Psoas muscle (tissue), 8 donors: ENCODE data around the gene SELENOW. TPM values are rescaled to one million over a fixed set of nuclear protein-coding genes. Genes with fewer than 3 reads are reported as not detected.

Source experiments
- ATAC-seq, 4 donors: fragments of 200-7000 bp; cut with Tn5 transposase; one replicate each; pipeline ENCODE4 v1.9.1; 2020; ENCODE audit warnings: moderate library complexity in 3 of 4, mild to moderate bottlenecking in 2 of 4
- DNase-seq, 2 donors: peaks; one replicate each; pipeline ENCODE4 v3.0.0-alpha.2; 2020
- H3K27ac ChIP-seq: fragments of 200-600 bp; one replicate; pipeline ENCODE4 v1.8.0; 2022
- H3K27me3 ChIP-seq, 3 donors: fragments of 200-600 bp in 1 of 3; one replicate each; pipeline versions ENCODE4 v1.6.1 to v1.8.0; 2013 to 2022; ENCODE audit warnings: low read length in 2 of 3, mild to moderate bottlenecking in 2 of 3, moderate library complexity in 1 of 3; ENCODE audit not compliant: insufficient read depth in 3 of 3
- H3K36me3 ChIP-seq, 2 donors: fragments of 200-600 bp in 1 of 2; one replicate each; pipeline versions ENCODE4 v1.6.1 to v1.8.0; 2013 to 2022; ENCODE audit warnings: low read depth in 1 of 2, mild to moderate bottlenecking in 1 of 2, moderate library complexity in 1 of 2; ENCODE audit not compliant: insufficient read depth in 1 of 2
- H3K4me1 ChIP-seq: fragments of 200-600 bp; one replicate; pipeline ENCODE4 v1.8.0; 2022
- H3K4me3 ChIP-seq: fragments of 200-600 bp; one replicate; pipeline ENCODE4 v1.8.0; 2022; ENCODE audit warnings: mild to moderate bottlenecking
- H3K9me3 ChIP-seq: fragments of 200-600 bp; one replicate; pipeline ENCODE4 v1.8.0; 2022
- WGBS, 3 donors: extraction: QIAGEN DNeasy Blood & Tissue Kit; methylation state at CpG; one replicate each; pipeline versions ENCODE4 v1.1.6 to v1.1.7; 2013; 5-methylcytosine and 5-hydroxymethylcytosine counted together
- intact Hi-C, 2 donors: fragments of 100-400 bp; cut with DNase I; formaldehyde crosslinking; loops; one replicate each; pipeline versions ENCODE4 v1.11.0 to v1.14.2; 2022
- polyA plus RNA-seq, 3 donors: library from polyadenylated mRNA; stranded (reverse); fragments of 200-250 nt; gene quantifications; one replicate each; pipeline ENCODE4 v1.2.3, GENCODE V29; 2013
- total RNA-seq, 4 donors: library from RNA; stranded (reverse); fragmentation: NEBNext Ultra II Directional in 2 of 4; extraction: Animal tissue kit (Norgen Biotek cat#: 25700) in 2 of 4; gene quantifications; one replicate each; pipeline versions ENCODE4 v1.2.1 to v1.2.4, GENCODE V29; 2021 to 2023
- TF ChIP-seq, protein P1 (sequence below): fragments of 200-600 bp; IDR thresholded peaks from one replicate; pipeline ENCODE4 v1.8.0; 2022; ENCODE audit warnings: antibody characterized with exemption
- donor health status: healthy with polysubstance abuse.
- donor health status: DM: no; HTN: no; CAD: no; lungs with moderate emphysema.
- donor health status: Bipolar disorder and iron deficiency.
- donor health status: healthy.
- donor health status: DM: yes; HTN: yes; CAD: no.
- donor health status: DM: no; HTN: no; CAD: no.
- donor health status: DM: no; HTN: no; CAD: no.
- donor health status: DM: yes; HTN: yes; CAD: no.

The SELENOW gene
- total and polyA plus RNA-seq, 7 donors: 434 to 1,620 (median 765) TPM

- intact Hi-C loops: loop anchor here (1.0 kb wide), 2 partner anchors 22 to 23 kb away; no protein-coding TSS in a partner anchor
- H3K4me3 ChIP-seq: no peak overlapping the region
- H3K36me3 ChIP-seq: no peaks in the 10 kb centered on the region
- TF ChIP-seq, protein P1, sequence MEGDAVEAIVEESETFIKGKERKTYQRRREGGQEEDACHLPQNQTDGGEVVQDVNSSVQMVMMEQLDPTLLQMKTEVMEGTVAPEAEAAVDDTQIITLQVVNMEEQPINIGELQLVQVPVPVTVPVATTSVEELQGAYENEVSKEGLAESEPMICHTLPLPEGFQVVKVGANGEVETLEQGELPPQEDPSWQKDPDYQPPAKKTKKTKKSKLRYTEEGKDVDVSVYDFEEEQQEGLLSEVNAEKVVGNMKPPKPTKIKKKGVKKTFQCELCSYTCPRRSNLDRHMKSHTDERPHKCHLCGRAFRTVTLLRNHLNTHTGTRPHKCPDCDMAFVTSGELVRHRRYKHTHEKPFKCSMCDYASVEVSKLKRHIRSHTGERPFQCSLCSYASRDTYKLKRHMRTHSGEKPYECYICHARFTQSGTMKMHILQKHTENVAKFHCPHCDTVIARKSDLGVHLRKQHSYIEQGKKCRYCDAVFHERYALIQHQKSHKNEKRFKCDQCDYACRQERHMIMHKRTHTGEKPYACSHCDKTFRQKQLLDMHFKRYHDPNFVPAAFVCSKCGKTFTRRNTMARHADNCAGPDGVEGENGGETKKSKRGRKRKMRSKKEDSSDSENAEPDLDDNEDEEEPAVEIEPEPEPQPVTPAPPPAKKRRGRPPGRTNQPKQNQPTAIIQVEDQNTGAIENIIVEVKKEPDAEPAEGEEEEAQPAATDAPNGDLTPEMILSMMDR: peak; percentile 76
- no peaks in the 10 kb centered on the region for H3K9me3 ChIP-seq
- no peaks in the 10 kb centered on the region for H3K27me3 ChIP-seq
- peak; percentile 77 to 89 for DNase-seq
- H3K27ac ChIP-seq: no peak overlapping the region
- H3K4me1 ChIP-seq: no peaks in the 10 kb centered on the region
- 36 to 44% (median 36%) methylated on average over 19 of the region's 19 CpGs for WGBS, 3 donors
- ATAC-seq: peak; percentile 81 to 90 (median 84)
Observed at GRCh38 chr19:47765523-47766358, 12.8 kb upstream of the SELENOW start.

GRCh38 chr19:47766359-47766620 is 12.2 kb upstream of the SELENOW start:
- H3K9me3 ChIP-seq: no peaks in the 10 kb centered on the region
- no peak overlapping the region for H3K27ac ChIP-seq
- no peak for DNase-seq
- H3K36me3 ChIP-seq: no peaks in the 10 kb centered on the region
- 81 to 86% (median 85%) methylated on average over 7 of the region's 7 CpGs for WGBS, 3 donors
- no peaks in the 10 kb centered on the region for H3K27me3 ChIP-seq
- ATAC-seq: no peak
- TF ChIP-seq, protein P1: no peak
- H3K4me3 ChIP-seq: no peak overlapping the region
- intact Hi-C loops: loop anchor here (1.0 kb wide), 2 partner anchors 21 to 22 kb away; no protein-coding TSS in a partner anchor
- no peaks in the 10 kb centered on the region for H3K4me1 ChIP-seq

GRCh38 chr19:47766670-47767069 is 11.8 kb upstream of the SELENOW start:
- H3K36me3 ChIP-seq: no peaks in the 10 kb centered on the region
- H3K9me3 ChIP-seq: no peaks in the 10 kb centered on the region
- H3K4me3 ChIP-seq: no peak overlapping the region
- 81 to 84% (median 81%) methylated on average over 7 of the region's 7 CpGs for WGBS, 3 donors
- no peak overlapping the region for H3K27ac ChIP-seq
- TF ChIP-seq, protein P1: no peak
- ATAC-seq (no peak), DNase-seq (no peak)
- H3K27me3 ChIP-seq: no peaks in the 10 kb centered on the region
- intact Hi-C loops: loop anchor here (1.0 kb wide), 2 partner anchors 21 to 22 kb away; no protein-coding TSS in a partner anchor
- no peaks in the 10 kb centered on the region for H3K4me1 ChIP-seq

GRCh38 chr19:47767349-47767748 is 11.2 kb upstream of the SELENOW start:
- 33 to 95% (median 39%) methylated on average over 2 of the region's 2 CpGs for WGBS, 3 donors
- ATAC-seq (no peak), DNase-seq (no peak)
- Histone ChIP-seq H3K36me3 (no peaks in the 10 kb centered on the region), H3K27ac (no peak overlapping the region), H3K27me3 (no peaks in the 10 kb centered on the region), H3K9me3 (no peaks in the 10 kb centered on the region), H3K4me3 (no peak overlapping the region), H3K4me1 (no peaks in the 10 kb centered on the region)
- TF ChIP-seq, protein P1: no peak
- intact Hi-C loops: no loop called here
